GM12878 (cell line): ENCODE measurements around the gene PHF3. TPM values are rescaled to one million over a fixed set of nuclear protein-coding genes. Genes with fewer than 3 reads are reported as not detected.

Source experiments
- ATAC-seq: fragments of 200-7000 bp; cut with Tn5 transposase; 3 replicates; pipeline ENCODE4 v1.9.1; 2020; ENCODE audit warnings: mild to moderate bottlenecking, moderate library complexity
- BruUV-seq: library from RNA; stranded (reverse); fragments of 400-500 nt; replicated peaks from 2 replicates; lab custom pipeline; 2021; lab: Mats Ljungman, UMichigan
- CTCF ChIA-PET: fragments of 300-600 bp; sonication (Branson Sonifier 250); formaldehyde crosslinking; extraction: SDS; loops from one replicate; lab custom pipeline; 2021; ENCODE audit warnings: inconsistent platforms; lab: Yijun Ruan, JAX
- POLR2A ChIA-PET: fragments of 350-600 bp; formaldehyde crosslinking; extraction: SDS; loops from one replicate; lab custom pipeline; 2021; ENCODE audit warnings: inconsistent platforms; lab: Charles Lee
- RAD21 ChIA-PET: fragments of 300-600 bp; sonication (Branson Sonifier 250); formaldehyde crosslinking; loops from one replicate; lab custom pipeline; 2023; ENCODE audit warnings: antibody characterized with exemption; ENCODE audit not compliant: unreplicated experiment; lab: Charles Lee
- SMC1A ChIA-PET: fragments of 300-600 bp; sonication (Branson Sonifier 250); formaldehyde crosslinking; loops from one replicate; lab custom pipeline; 2023; ENCODE audit not compliant: unreplicated experiment, uncharacterized antibody; lab: Charles Lee
- DNase-seq: peaks from one replicate; pipeline ENCODE4 v3.0.0-alpha.2; 2011; ENCODE audit warnings: low read depth, low spot score
- FAIRE-seq: peaks from 3 replicates; lab custom pipeline; 2011; peaks lifted over from hg19 to GRCh38; lab: Jason Lieb, UNC
- H2AFZ ChIP-seq: 2 replicates; pipeline ENCODE4 v1.6.0; 2011; ENCODE audit warnings: low read depth, low read length, control low read depth; ENCODE audit not compliant: control insufficient read depth
- H3K27ac ChIP-seq: 2 replicates; pipeline ENCODE4 v1.5.1; 2011; ENCODE audit warnings: control low read depth; ENCODE audit not compliant: control insufficient read depth, insufficient read depth
- H3K27me3 ChIP-seq, 2 experiments: replicated peaks in 1 of 2; 2 replicates each; pipeline versions ENCODE4 v1.6.0 to v1.6.1; 2011; ENCODE audit warnings: low read length in 1 of 2; ENCODE audit not compliant: control insufficient read depth in 2 of 2, insufficient read depth in 2 of 2
- H3K36me3 ChIP-seq, 2 experiments: 2 replicates each; pipeline ENCODE4 v1.5.1; 2011; ENCODE audit warnings: low read length in 1 of 2; ENCODE audit not compliant: control insufficient read depth in 2 of 2, insufficient read depth in 2 of 2
- H3K4me1 ChIP-seq: 2 replicates; pipeline ENCODE4 v1.6.1; 2011; ENCODE audit warnings: mild to moderate bottlenecking, low read length, moderate library complexity, mixed read lengths; ENCODE audit not compliant: control insufficient read depth, insufficient read depth
- H3K4me2 ChIP-seq: 2 replicates; pipeline ENCODE4 v1.6.0; 2011; ENCODE audit warnings: control low read depth; ENCODE audit not compliant: control insufficient read depth, insufficient read depth
- H3K4me3 ChIP-seq: fragments of 200-600 bp; sonication (generic); 2 replicates; pipeline ENCODE4 v1.5.1; 2016
- H3K79me2 ChIP-seq: 2 replicates; pipeline ENCODE4 v1.6.0; 2011; ENCODE audit warnings: low read length; ENCODE audit not compliant: control insufficient read depth, insufficient read depth
- H3K9ac ChIP-seq: 2 replicates; pipeline ENCODE4 v1.8.0; 2011; ENCODE audit warnings: low read length, control low read depth, mixed read lengths; ENCODE audit not compliant: control insufficient read depth, insufficient read depth
- H3K9me3 ChIP-seq: replicated peaks from 3 replicates; pipeline ENCODE4 v1.5.1; 2011; ENCODE audit warnings: mild to moderate bottlenecking, low read length; ENCODE audit not compliant: control insufficient read depth, insufficient read depth
- H4K20me1 ChIP-seq: 2 replicates; pipeline ENCODE4 v1.6.0; 2011; ENCODE audit not compliant: control insufficient read depth, insufficient read depth
- CBX3 ChIP-seq: fragments of 200-600 bp; sonication (generic); IDR thresholded peaks from 2 replicates; pipeline ENCODE4 v1.6.1; 2016; ENCODE audit warnings: low read depth, borderline replicate concordance
- FOS ChIP-seq: IDR thresholded peaks from 3 replicates; pipeline ENCODE4 v1.6.1; 2011; ENCODE audit warnings: borderline replicate concordance; ENCODE audit not compliant: insufficient read length; ENCODE audit errors: extremely low read depth
- FOXM1 ChIP-seq: IDR thresholded peaks from 2 replicates; pipeline ENCODE4 v1.6.1; 2012; ENCODE audit warnings: low read depth, mild to moderate bottlenecking, inconsistent platforms, low read length, moderate library complexity
- HCFC1 ChIP-seq: fragments of 150-350 bp; IDR thresholded peaks from 2 replicates; pipeline ENCODE4 v1.6.1; 2014; ENCODE audit warnings: low read length
- IKZF2 ChIP-seq, 2 experiments: fragments of 450-650 bp; IDR thresholded peaks; 2 replicates each; pipeline ENCODE4 v1.6.1; 2017; ENCODE audit warnings: mild to moderate bottlenecking in 2 of 2, moderate library complexity in 2 of 2
- KDM1A ChIP-seq: fragments of 200-600 bp; sonication (generic); IDR thresholded peaks from 2 replicates; pipeline ENCODE4 v1.6.1; 2016; ENCODE audit warnings: borderline replicate concordance
- MTA3 ChIP-seq: IDR thresholded peaks from 2 replicates; pipeline ENCODE4 v1.6.1; 2012; ENCODE audit warnings: low read length, inconsistent platforms, borderline replicate concordance
- MYB ChIP-seq: fragments of 150-350 bp; IDR thresholded peaks from 2 replicates; pipeline ENCODE4 v1.6.1; 2014; ENCODE audit warnings: mild to moderate bottlenecking, low read depth, low read length, borderline replicate concordance
- NFYB ChIP-seq: IDR thresholded peaks from 2 replicates; pipeline ENCODE4 v1.6.1; 2011; ENCODE audit warnings: low read depth, mild to moderate bottlenecking, low read length, improper control_type of control experiment, moderate library complexity; ENCODE audit not compliant: insufficient read depth
- NRF1 ChIP-seq: conservative IDR thresholded peaks from 2 replicates; pipeline ENCODE4 v1.6.1; 2011; ENCODE audit warnings: mild to moderate bottlenecking, low read depth, low read length, improper control_type of control experiment
- POLR2AphosphoS2 ChIP-seq: IDR thresholded peaks from 2 replicates; pipeline ENCODE4 v1.6.1; 2011; ENCODE audit warnings: low read depth, mild to moderate bottlenecking, low read length, improper control_type of control experiment, moderate library complexity
- POU2F2 ChIP-seq: IDR thresholded peaks from 3 replicates; pipeline ENCODE4 v1.6.1; 2011; ENCODE audit warnings: low read depth, mild to moderate bottlenecking, low read length, borderline replicate concordance
- RUNX3 ChIP-seq: IDR thresholded peaks from 2 replicates; pipeline ENCODE4 v1.6.1; 2012; ENCODE audit warnings: low read length, inconsistent platforms
- ZNF207 ChIP-seq: fragments of 450-650 bp; IDR thresholded peaks from 2 replicates; pipeline ENCODE4 v1.6.1; 2014; ENCODE audit warnings: antibody characterized with exemption, mild to moderate bottlenecking, borderline replicate concordance
- ZZZ3 ChIP-seq: IDR thresholded peaks from 2 replicates; pipeline ENCODE4 v1.6.1; 2011; ENCODE audit warnings: low read depth; ENCODE audit not compliant: control insufficient read depth, insufficient read length
- in situ Hi-C: fragments of 300-500 bp; cut with MboI; formaldehyde crosslinking; loops from 9 replicates; pipeline ENCODE4 v1.14.3; 2018; ENCODE audit warnings: mixed read lengths
- intact Hi-C: fragments of 100-400 bp; cut with micrococcal nuclease; formaldehyde crosslinking; loops from one replicate; pipeline ENCODE4 v1.14.2; 2022; ENCODE audit not compliant: unreplicated experiment
- polyA plus RNA-seq, 11 experiments: library from polyadenylated mRNA; depleted of rRNA in 4 of 11; unstranded in 6 of 11; stranded (reverse) in 5 of 11; fragments of >200 nt; fragmentation: Nextera tagmentation in 4 of 11; fragmentation: Illumina TruSeq in 1 of 11; extraction: Ambion mirVana in 4 of 11; extraction: Trizol in 1 of 11; gene quantifications; 1 replicate in 1 of 11; 2 replicates in 10 of 11; pipeline versions ENCODE4 v1.2.1 to v1.2.3, GENCODE V29; 2011 to 2016; ENCODE audit warnings: inconsistent platforms in 2 of 11, missing spikeins in 2 of 11, low read depth in 1 of 11
- total RNA-seq, 4 experiments: library from RNA; depleted of rRNA in 3 of 4; stranded (reverse); fragments of >200 nt in 3 of 4; fragmentation: Illumina TruSeq in 1 of 4; extraction: Trizol in 1 of 4; gene quantifications; 2 replicates each; pipeline versions ENCODE4 v1.2.1 to v1.2.3, GENCODE V29; 2013 to 2021
- TF ChIP-seq, protein P1 (sequence below): fragments of 450-650 bp; IDR thresholded peaks from 2 replicates; pipeline ENCODE4 v1.6.1; 2017; ENCODE audit warnings: antibody characterized with exemption, mild to moderate bottlenecking, moderate library complexity
- TF ChIP-seq, protein P2 (sequence below): IDR thresholded peaks from 2 replicates; pipeline ENCODE4 v1.6.1; 2011; ENCODE audit warnings: low read depth, low read length, improper control_type of control experiment, borderline replicate concordance
- TF ChIP-seq, protein P3 (sequence below): IDR thresholded peaks from 2 replicates; pipeline ENCODE4 v1.6.1; 2012; ENCODE audit warnings: low read length, inconsistent platforms
- TF ChIP-seq, protein P4 (sequence below), 3 experiments: IDR thresholded peaks in 2 of 3; conservative IDR thresholded peaks in 1 of 3; 2 replicates each; pipeline ENCODE4 v1.5.1; 2011; ENCODE audit warnings: low read depth in 3 of 3, low read length in 3 of 3, mild to moderate bottlenecking in 3 of 3, control low read depth in 2 of 3, moderate library complexity in 2 of 3, inconsistent platforms in 1 of 3, mixed read lengths in 1 of 3; ENCODE audit not compliant: control insufficient read depth in 2 of 3, insufficient read depth in 1 of 3; ENCODE audit errors: extremely low read depth in 1 of 3

The PHF3 gene
- total and polyA plus RNA-seq, 10 of the 15 experiments (the other 5 are each of a cell fraction or from before 2014, with no cell fraction given), result 8.3 to 61.5 (median 26.6) TPM

DNA sequence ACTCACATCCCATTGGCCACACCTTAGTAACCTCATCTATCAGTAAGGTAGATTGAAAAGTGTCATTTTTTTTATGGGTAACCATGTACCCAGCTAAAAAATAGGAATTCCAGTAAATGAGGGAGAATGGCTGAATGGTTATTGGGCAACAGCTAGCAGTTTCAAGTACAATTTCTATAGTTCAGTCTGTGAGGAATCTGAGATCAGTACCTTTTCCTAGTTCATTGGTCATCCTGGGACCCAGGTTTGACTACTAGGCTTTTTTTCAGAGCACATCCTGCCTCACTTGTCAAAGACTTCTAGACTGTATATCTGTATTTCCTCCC is 28.3 kb downstream of the PHF3 start:
- H3K4me2 ChIP-seq, result no peak overlapping the region
- ATAC-seq (peak; percentile 32; the same call in 1 of the 3 replicates), DNase-seq (no peak), FAIRE-seq (peak; percentile 56)
- peaks cover 0 to 7% of the 10 kb centered on the region in 2 experiments; a peak in 1 of 4 replicates for H3K36me3 ChIP-seq
- H3K4me3 ChIP-seq, result no peak overlapping the region
- CTCF ChIA-PET, result interaction anchor here (0.7 to 2.4 kb wide), 6 partner anchors 9 to 100 kb away, joined by 3 to 6 read pairs (median 3); partner anchors contain the start of gene PHF3
- H3K27me3 ChIP-seq, result no peaks in the 10 kb centered on the region
- RAD21 ChIA-PET, result interaction anchor here (1.0 to 2.9 kb wide), 2 partner anchors 65 to 311 kb away, joined by 3 to 7 read pairs; no protein-coding TSS in a partner anchor
- H3K27ac ChIP-seq, result no peak overlapping the region
- in situ Hi-C loops, result no loop called here
- H2AFZ ChIP-seq, result no peak overlapping the region
- POLR2A ChIA-PET, result interaction anchor here (0.5 to 1.4 kb wide), 3 partner anchors 13 to 244 kb away, joined by 3 to 4 read pairs (median 3); no protein-coding TSS in a partner anchor
- no peak overlapping the region for H3K9ac ChIP-seq
- BruUV-seq, result no TSS peak
- H3K9me3 ChIP-seq, result no peaks in the 10 kb centered on the region
- H4K20me1 ChIP-seq, result no peaks in the 10 kb centered on the region
- peaks cover 55% of the 10 kb centered on the region for H3K79me2 ChIP-seq
- intact Hi-C loops, result no loop called here
- SMC1A ChIA-PET, result interaction anchor here (0.8 to 1.7 kb wide), 8 partner anchors 8 to 59 kb away, joined by 3 to 5 read pairs (median 4); no protein-coding TSS in a partner anchor
- TF ChIP-seq RUNX3 (no peak), NRF1 (no peak), MYB (no peak), ZNF207 (no peak), KDM1A (no peak), FOS (no peak), POLR2AphosphoS2 (no peak), CBX3 (no peak), IKZF2 (IDR thresholded peaks at IDR 0.05) (no peak), NFYB (no peak), POU2F2 (no peak), ZZZ3 (no peak), MTA3 (no peak), FOXM1 (no peak), HCFC1 (no peak)
- TF ChIP-seq, protein P1, sequence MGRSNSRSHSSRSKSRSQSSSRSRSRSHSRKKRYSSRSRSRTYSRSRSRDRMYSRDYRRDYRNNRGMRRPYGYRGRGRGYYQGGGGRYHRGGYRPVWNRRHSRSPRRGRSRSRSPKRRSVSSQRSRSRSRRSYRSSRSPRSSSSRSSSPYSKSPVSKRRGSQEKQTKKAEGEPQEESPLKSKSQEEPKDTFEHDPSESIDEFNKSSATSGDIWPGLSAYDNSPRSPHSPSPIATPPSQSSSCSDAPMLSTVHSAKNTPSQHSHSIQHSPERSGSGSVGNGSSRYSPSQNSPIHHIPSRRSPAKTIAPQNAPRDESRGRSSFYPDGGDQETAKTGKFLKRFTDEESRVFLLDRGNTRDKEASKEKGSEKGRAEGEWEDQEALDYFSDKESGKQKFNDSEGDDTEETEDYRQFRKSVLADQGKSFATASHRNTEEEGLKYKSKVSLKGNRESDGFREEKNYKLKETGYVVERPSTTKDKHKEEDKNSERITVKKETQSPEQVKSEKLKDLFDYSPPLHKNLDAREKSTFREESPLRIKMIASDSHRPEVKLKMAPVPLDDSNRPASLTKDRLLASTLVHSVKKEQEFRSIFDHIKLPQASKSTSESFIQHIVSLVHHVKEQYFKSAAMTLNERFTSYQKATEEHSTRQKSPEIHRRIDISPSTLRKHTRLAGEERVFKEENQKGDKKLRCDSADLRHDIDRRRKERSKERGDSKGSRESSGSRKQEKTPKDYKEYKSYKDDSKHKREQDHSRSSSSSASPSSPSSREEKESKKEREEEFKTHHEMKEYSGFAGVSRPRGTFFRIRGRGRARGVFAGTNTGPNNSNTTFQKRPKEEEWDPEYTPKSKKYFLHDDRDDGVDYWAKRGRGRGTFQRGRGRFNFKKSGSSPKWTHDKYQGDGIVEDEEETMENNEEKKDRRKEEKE, result no peak
- TF ChIP-seq, protein P2, sequence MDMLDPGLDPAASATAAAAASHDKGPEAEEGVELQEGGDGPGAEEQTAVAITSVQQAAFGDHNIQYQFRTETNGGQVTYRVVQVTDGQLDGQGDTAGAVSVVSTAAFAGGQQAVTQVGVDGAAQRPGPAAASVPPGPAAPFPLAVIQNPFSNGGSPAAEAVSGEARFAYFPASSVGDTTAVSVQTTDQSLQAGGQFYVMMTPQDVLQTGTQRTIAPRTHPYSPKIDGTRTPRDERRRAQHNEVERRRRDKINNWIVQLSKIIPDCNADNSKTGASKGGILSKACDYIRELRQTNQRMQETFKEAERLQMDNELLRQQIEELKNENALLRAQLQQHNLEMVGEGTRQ, result no peak
- TF ChIP-seq, protein P3, sequence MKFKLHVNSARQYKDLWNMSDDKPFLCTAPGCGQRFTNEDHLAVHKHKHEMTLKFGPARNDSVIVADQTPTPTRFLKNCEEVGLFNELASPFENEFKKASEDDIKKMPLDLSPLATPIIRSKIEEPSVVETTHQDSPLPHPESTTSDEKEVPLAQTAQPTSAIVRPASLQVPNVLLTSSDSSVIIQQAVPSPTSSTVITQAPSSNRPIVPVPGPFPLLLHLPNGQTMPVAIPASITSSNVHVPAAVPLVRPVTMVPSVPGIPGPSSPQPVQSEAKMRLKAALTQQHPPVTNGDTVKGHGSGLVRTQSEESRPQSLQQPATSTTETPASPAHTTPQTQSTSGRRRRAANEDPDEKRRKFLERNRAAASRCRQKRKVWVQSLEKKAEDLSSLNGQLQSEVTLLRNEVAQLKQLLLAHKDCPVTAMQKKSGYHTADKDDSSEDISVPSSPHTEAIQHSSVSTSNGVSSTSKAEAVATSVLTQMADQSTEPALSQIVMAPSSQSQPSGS, result no peak
- TF ChIP-seq, protein P4, sequence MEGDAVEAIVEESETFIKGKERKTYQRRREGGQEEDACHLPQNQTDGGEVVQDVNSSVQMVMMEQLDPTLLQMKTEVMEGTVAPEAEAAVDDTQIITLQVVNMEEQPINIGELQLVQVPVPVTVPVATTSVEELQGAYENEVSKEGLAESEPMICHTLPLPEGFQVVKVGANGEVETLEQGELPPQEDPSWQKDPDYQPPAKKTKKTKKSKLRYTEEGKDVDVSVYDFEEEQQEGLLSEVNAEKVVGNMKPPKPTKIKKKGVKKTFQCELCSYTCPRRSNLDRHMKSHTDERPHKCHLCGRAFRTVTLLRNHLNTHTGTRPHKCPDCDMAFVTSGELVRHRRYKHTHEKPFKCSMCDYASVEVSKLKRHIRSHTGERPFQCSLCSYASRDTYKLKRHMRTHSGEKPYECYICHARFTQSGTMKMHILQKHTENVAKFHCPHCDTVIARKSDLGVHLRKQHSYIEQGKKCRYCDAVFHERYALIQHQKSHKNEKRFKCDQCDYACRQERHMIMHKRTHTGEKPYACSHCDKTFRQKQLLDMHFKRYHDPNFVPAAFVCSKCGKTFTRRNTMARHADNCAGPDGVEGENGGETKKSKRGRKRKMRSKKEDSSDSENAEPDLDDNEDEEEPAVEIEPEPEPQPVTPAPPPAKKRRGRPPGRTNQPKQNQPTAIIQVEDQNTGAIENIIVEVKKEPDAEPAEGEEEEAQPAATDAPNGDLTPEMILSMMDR (IDR thresholded peaks at IDR 0.05 in 2 of 3, conservative IDR thresholded peaks at IDR 0.05 in 1 of 3; ENCODE audit: control insufficient read depth in 2 of 3, extremely low read depth in 1 of 3, insufficient read depth in 1 of 3, low read depth in 3 of 3, low read length in 3 of 3), result no peak
- TF ChIP-seq, all 136 proteins: peak for 0
- H3K4me1 ChIP-seq, result no peaks in the 10 kb centered on the region
